HCT116 (cell line): ENCODE measurements around the gene CALR. TPM values are rescaled to one million over a fixed set of nuclear protein-coding genes. Genes with fewer than 3 reads are reported as not detected.

Source experiments
- ATAC-seq: fragments of 200-7000 bp; cut with Tn5 transposase; 2 replicates; pipeline ENCODE4 v1.9.1; 2020; ENCODE audit warnings: mild to moderate bottlenecking, moderate library complexity
- BruUV-seq: library from RNA; stranded (reverse); fragments of 400-500 nt; replicated peaks from 2 replicates; lab custom pipeline; 2021; lab: Mats Ljungman, UMichigan
- CTCF ChIA-PET: fragments of 300-600 bp; sonication (Branson Sonifier 250); formaldehyde crosslinking; loops from one replicate; lab custom pipeline; 2021; ENCODE audit warnings: antibody characterized with exemption; lab: Charles Lee
- POLR2A ChIA-PET: fragments of 300-600, 350-600 bp; sonication (Branson Sonifier 250); formaldehyde crosslinking; loops from one replicate; lab custom pipeline; 2021; ENCODE audit warnings: antibody characterized with exemption; lab: Charles Lee
- RAD21 ChIA-PET, 2 experiments: fragments of 300-600 bp; sonication (Branson Sonifier 250); formaldehyde crosslinking; loops; one replicate each; lab custom pipeline; 2023; ENCODE audit warnings: low total read pairs in 2 of 2; ENCODE audit not compliant: uncharacterized antibody in 2 of 2, unreplicated experiment in 2 of 2, low non-redundant PET in 1 of 2; lab: Charles Lee
- DNase-seq: peaks from one replicate; pipeline ENCODE4 v3.0.0-alpha.2; 2010; ENCODE audit warnings: low read depth, low spot score
- H2AFZ ChIP-seq: fragments of 200-600 bp; shearing (Covaris generic), sonication (generic); 2 replicates; pipeline ENCODE4 v1.6.1; 2017; ENCODE audit warnings: low read depth, mixed run types, mixed read lengths, antibody characterized with exemption, low read length; ENCODE audit not compliant: poor library complexity, severe bottlenecking
- H3K27ac ChIP-seq: 2 replicates; pipeline ENCODE4 v1.5.1; 2012; ENCODE audit warnings: low read depth, low read length
- H3K27me3 ChIP-seq: fragments of 200-600 bp; sonication (generic); 2 replicates; pipeline ENCODE4 v1.6.1; 2016; ENCODE audit warnings: mixed run types, low read length, mixed read lengths; ENCODE audit not compliant: insufficient read depth
- H3K36me3 ChIP-seq, 2 experiments: fragments of 200-500 bp in 1 of 2; fragments of 200-600 bp in 1 of 2; sonication (Bioruptor generic) in 1 of 2; sonication (generic) in 1 of 2; 2 replicates each; pipeline versions ENCODE4 v1.5.1 to v1.6.1; 2014 to 2016; ENCODE audit warnings: low read length in 2 of 2, inconsistent platforms in 1 of 2, mixed read lengths in 1 of 2, mixed run types in 1 of 2; ENCODE audit not compliant: insufficient read depth in 2 of 2, control insufficient read depth in 1 of 2
- H3K4me1 ChIP-seq, 2 experiments: fragments of 200-600 bp in 1 of 2; sonication (generic) in 1 of 2; 2 replicates each; pipeline versions ENCODE4 v1.5.1 to v1.6.1; 2012 to 2017; ENCODE audit warnings: low read length in 2 of 2, inconsistent platforms in 1 of 2, mild to moderate bottlenecking in 1 of 2, mixed read lengths in 1 of 2, mixed run types in 1 of 2, moderate library complexity in 1 of 2; ENCODE audit not compliant: insufficient read depth in 2 of 2, control insufficient read depth in 1 of 2
- H3K4me2 ChIP-seq: fragments of 200-600 bp; sonication (generic); 2 replicates; pipeline ENCODE4 v1.6.1; 2017; ENCODE audit warnings: mixed run types, low read length, mixed read lengths
- H3K4me3 ChIP-seq, 2 experiments: fragments of 200-600 bp in 1 of 2; sonication (generic) in 1 of 2; replicated peaks in 1 of 2; 2 replicates each; pipeline ENCODE4 v1.5.1; 2011 to 2016; ENCODE audit warnings: low read length in 2 of 2, control low read depth in 1 of 2, low read depth in 1 of 2, mild to moderate bottlenecking in 1 of 2, mixed read lengths in 1 of 2, mixed run types in 1 of 2
- H3K79me2 ChIP-seq: fragments of 200-600 bp; sonication (generic); 2 replicates; pipeline ENCODE4 v1.6.1; 2017; ENCODE audit warnings: mild to moderate bottlenecking, mixed run types, low read length, moderate library complexity, mixed read lengths; ENCODE audit not compliant: insufficient read depth
- H3K9ac ChIP-seq: fragments of 200-600 bp; sonication (generic); 2 replicates; pipeline ENCODE4 v1.6.1; 2016; ENCODE audit warnings: low read length, mixed read lengths
- H3K9me2 ChIP-seq: fragments of 200-600 bp; sonication (generic), shearing (Covaris generic); 2 replicates; pipeline ENCODE4 v1.6.1; 2017; ENCODE audit warnings: mixed run types, mild to moderate bottlenecking, moderate library complexity; ENCODE audit not compliant: insufficient read depth
- H3K9me3 ChIP-seq, 2 experiments: fragments of 200-500 bp in 1 of 2; fragments of 200-600 bp in 1 of 2; sonication (Bioruptor generic) in 1 of 2; sonication (generic) in 1 of 2; 2 replicates each; pipeline ENCODE4 v1.6.1; 2014 to 2017; ENCODE audit warnings: low read length in 2 of 2, mixed read lengths in 2 of 2, inconsistent platforms in 1 of 2, low read depth in 1 of 2, mild to moderate bottlenecking in 1 of 2, mixed run types in 1 of 2, moderate library complexity in 1 of 2; ENCODE audit not compliant: control insufficient read depth in 1 of 2, insufficient read depth in 1 of 2
- H4K20me1 ChIP-seq: fragments of 200-600 bp; sonication (generic), shearing (Covaris generic); 2 replicates; pipeline ENCODE4 v1.6.1; 2017; ENCODE audit warnings: mixed run types, mild to moderate bottlenecking, moderate library complexity; ENCODE audit not compliant: insufficient read depth
- CBX3 ChIP-seq: IDR thresholded peaks from 2 replicates; pipeline ENCODE4 v1.6.1; 2012; ENCODE audit warnings: low read depth
- EGR1 ChIP-seq: IDR thresholded peaks from 2 replicates; pipeline ENCODE4 v1.6.1; 2012; ENCODE audit warnings: low read depth
- ELF1 ChIP-seq: IDR thresholded peaks from 2 replicates; pipeline ENCODE4 v1.6.1; 2012; ENCODE audit warnings: low read depth, borderline replicate concordance
- EZH2phosphoT487 ChIP-seq: fragments of 200-600 bp; IDR thresholded peaks from 2 replicates; pipeline ENCODE4 v1.6.1; 2018; ENCODE audit warnings: antibody characterized with exemption, borderline replicate concordance
- JUND ChIP-seq: IDR thresholded peaks from 2 replicates; pipeline ENCODE4 v1.6.1; 2012
- MAX ChIP-seq: IDR thresholded peaks from 2 replicates; pipeline ENCODE4 v1.6.1; 2012
- POLR2AphosphoS5 ChIP-seq: IDR thresholded peaks from 2 replicates; pipeline ENCODE4 v1.6.1; 2011; ENCODE audit warnings: mild to moderate bottlenecking, low read depth, low read length, moderate library complexity
- RAD21 ChIP-seq: IDR thresholded peaks from 2 replicates; pipeline ENCODE4 v1.6.1; 2012; ENCODE audit warnings: low read depth, mild to moderate bottlenecking
- REST ChIP-seq: IDR thresholded peaks from 2 replicates; pipeline ENCODE4 v1.6.1; 2012; ENCODE audit warnings: low read depth
- SIN3A ChIP-seq: IDR thresholded peaks from 2 replicates; pipeline ENCODE4 v1.6.1; 2012; ENCODE audit warnings: low read depth
- TCF7L2 ChIP-seq: IDR thresholded peaks from 2 replicates; pipeline ENCODE4 v1.7.0; 2011; ENCODE audit warnings: borderline replicate concordance, inconsistent platforms; ENCODE audit not compliant: insufficient read depth, insufficient read length; ENCODE audit errors: extremely low read depth
- YY1 ChIP-seq: IDR thresholded peaks from 2 replicates; pipeline ENCODE4 v1.6.1; 2011; ENCODE audit warnings: low read length, low read depth, moderate library complexity, mild to moderate bottlenecking; ENCODE audit not compliant: insufficient replicate concordance; ENCODE audit errors: extremely low read depth
- ZFX ChIP-seq: fragments of 450-650 bp; IDR thresholded peaks from 2 replicates; pipeline ENCODE4 v1.6.1; 2017
- intact Hi-C: fragments of 100-400 bp; cut with micrococcal nuclease; formaldehyde crosslinking; loops from 2 replicates; pipeline ENCODE4 v1.10.0; 2022
- total RNA-seq: library from RNA; stranded (reverse); gene quantifications from one replicate; pipeline ENCODE4 v1.2.1, GENCODE V29; 2021; ENCODE audit not compliant: unreplicated experiment

CALR gene
- total RNA-seq, 1 experiment from 2014 or later: 739 TPM

- no peak overlapping the region for H3K9ac ChIP-seq
- peaks cover 0 to 10% of the 10 kb centered on the region in 2 experiments; a peak in 2 of 4 replicates for H3K4me1 ChIP-seq
- no peak overlapping the region for H3K4me3 ChIP-seq
- POLR2A ChIA-PET: interaction anchor here (1.1 to 1.5 kb wide), 2 partner anchors 11 to 17 kb away, joined by 3 to 5 read pairs; no protein-coding TSS in a partner anchor
- peaks cover 23 to 30% of the 10 kb centered on the region in 2 experiments; a peak in 3 of 4 replicates for H3K36me3 ChIP-seq
- TF ChIP-seq JUND (no peak), REST (no peak), EZH2phosphoT487 (no peak), YY1 (no peak)
- TF ChIP-seq, all 23 proteins: peak for 0
- Histone ChIP-seq H3K9me3 (no peaks in the 10 kb centered on the region), H2AFZ (no peak overlapping the region), H3K4me2 (no peak overlapping the region), H3K27ac (peak overlapping the region; percentile 29; the same call in 1 of the 2 replicates), H3K9me2 (no peaks in the 10 kb centered on the region), H3K79me2 (no peaks in the 10 kb centered on the region), H3K27me3 (no peaks in the 10 kb centered on the region), H4K20me1 (no peaks in the 10 kb centered on the region)
- intact Hi-C loops: no loop called here
- RAD21 ChIA-PET: no interaction called here
- BruUV-seq: TSS peak; percentile 8
- no peak for DNase-seq
- no peak for ATAC-seq
- CTCF ChIA-PET: interaction anchor here (1.2 kb wide), 1 partner anchor 44 kb away, joined by 4 read pairs; no protein-coding TSS in a partner anchor
Observed at GRCh38 chr19:12921047-12921446, 17.4 kb upstream of the CALR start.

GRCh38 chr19:12922959-12923358 lies 15.4 kb upstream of the CALR start:
- no peak for ATAC-seq
- Histone ChIP-seq H3K79me2 (0 out of 2 replicates have a peak, but pooled peaks cover 3% of the 10 kb centered on the region), H3K4me3 (no peak overlapping the region), H2AFZ (no peak overlapping the region), H4K20me1 (no peaks in the 10 kb centered on the region), H3K4me2 (no peak overlapping the region)
- TF ChIP-seq YY1 (no peak), TCF7L2 (no peak), POLR2AphosphoS5 (no peak), SIN3A (no peak), EZH2phosphoT487 (no peak), EGR1 (no peak), ELF1 (no peak), RAD21 (no peak), ZFX (no peak), CBX3 (no peak), MAX (no peak)
- TF ChIP-seq, all 23 proteins: peak for 0
- BruUV-seq: no TSS peak
- RAD21 ChIA-PET: no interaction called here
- Histone ChIP-seq H3K27me3 (no peaks in the 10 kb centered on the region), H3K4me1 (peaks cover 0 to 10% of the 10 kb centered on the region in 2 experiments; a peak in 2 of 4 replicates), H3K9ac (no peak overlapping the region), H3K9me3 (no peaks in the 10 kb centered on the region), H3K27ac (no peak overlapping the region), H3K9me2 (no peaks in the 10 kb centered on the region), H3K36me3 (peaks cover 35 to 43% of the 10 kb centered on the region in 2 experiments)
- CTCF ChIA-PET: no interaction called here
- intact Hi-C loops: no loop called here
- POLR2A ChIA-PET: no interaction called here
- DNase-seq: no peak
